Measurements from ENCODE around the gene NKIRAS1. TPM values are rescaled to one million over a fixed set of nuclear protein-coding genes. Genes with fewer than 3 reads are reported as not detected.

The NKIRAS1 gene
- total and polyA plus RNA-seq, 2 donors (not counting 1 experiment from before 2014, with no cell fraction given), result 1.6 to 4.7 TPM

- peak within 1 kb of the TSS; percentile 83 for H3K27ac ChIP-seq (ENCODE audit: low read length in 2 of 2)
- Mint-ChIP-seq H3K27me3 (no peaks in the 10 kb centered on the region), H3K27ac (peak within 1 kb of the TSS; percentile 92), H3K4me1 (peaks cover 39% of the 10 kb centered on the region), H3K4me3 (peak within 1 kb of the TSS; percentile 93), H3K9me3 (ENCODE audit: insufficient read depth) (no peaks in the 10 kb centered on the region)
- intact Hi-C loops (cut with micrococcal nuclease), result loop anchor here (1.0 to 5.0 kb wide), 5 partner anchors 28 to 1722 kb away; partner anchors contain the start of genes RPL15 and UBE2E1
- peak; percentile 50 for ATAC-seq (ENCODE audit: low read depth)
- H3K9ac ChIP-seq (ENCODE audit: low read length), result peak within 1 kb of the TSS; percentile 73
- peaks cover 35% of the 10 kb centered on the region for H4K20me1 ChIP-seq (ENCODE audit: control insufficient read depth, insufficient read depth, low read length, poor library complexity, severe bottlenecking)
- peak; percentile 90 for DNase-seq
- H3K79me2 ChIP-seq (ENCODE audit: control insufficient read depth, insufficient read depth, low read length), result peaks cover 37% of the 10 kb centered on the region
- H3K4me1 ChIP-seq (ENCODE audit: control insufficient read depth in 2 of 2, insufficient read depth in 2 of 2, low read length in 2 of 2), result peaks cover 22 to 25% of the 10 kb centered on the region in 2 donors
- H3K4me3 ChIP-seq (ENCODE audit: control extremely low read depth in 1 of 5, extremely low read depth in 1 of 5, insufficient read depth in 1 of 5, low read depth in 2 of 5, low read length in 4 of 5), result peak within 1 kb of the TSS; percentile 68 to 88 (median 84)
- TF ChIP-seq EZH2 (IDR thresholded peaks at IDR 0.05; ENCODE audit: borderline replicate concordance, insufficient read depth, low read depth, low read length, poor library complexity, severe bottlenecking) (no peak), CTCF (IDR thresholded peaks at IDR 0.05) (no peak)
- H3K27me3 ChIP-seq (replicated peaks in 1 of 4; ENCODE audit: control extremely low read depth in 1 of 4, control insufficient read depth in 3 of 4, insufficient read depth in 4 of 4, low read length in 3 of 4), result no peaks in the 10 kb centered on the region
- peak within 1 kb of the TSS; percentile 96 for H2AFZ ChIP-seq (ENCODE audit: insufficient read depth, low read depth, low read length, poor library complexity, severe bottlenecking)
- H3K36me3 ChIP-seq (replicated peaks in 1 of 2; ENCODE audit: control extremely low read depth in 1 of 2, control insufficient read depth in 1 of 2, extremely low read depth in 1 of 2, insufficient read depth in 2 of 2, low read length in 1 of 2), result no peaks in the 10 kb centered on the region
- H3K9me3 ChIP-seq (ENCODE audit: control extremely low read depth in 1 of 3, control insufficient read depth in 2 of 3, insufficient read depth in 1 of 3, low read length in 2 of 3), result no peaks in the 10 kb centered on the region
- CTCF ChIA-PET, result interaction anchor here (1.0 to 1.1 kb wide), 2 partner anchors 27 to 28 kb away, joined by 3 read pairs; partner anchors contain the start of genes NKIRAS1 and RPL15
- H3K4me2 ChIP-seq (replicated peaks; ENCODE audit: low read depth, low read length, poor library complexity, severe bottlenecking), result peak within 1 kb of the TSS; percentile 97
- POLR2A ChIA-PET, result interaction anchor here (0.7 to 3.3 kb wide), 2 partner anchors 28 to 1846 kb away, joined by 4 to 35 read pairs; partner anchors contain the start of genes NKIRAS1 and RPL15
- WGBS (ENCODE audit: insufficient coverage), result under 1% methylated on average over 87 of the region's 88 CpGs
Measured at GRCh38 chr3:23944861-23945662, 28.3 kb upstream of the NKIRAS1 start, which contains the start of gene NR1D2. TSS of gene NR1D2 (plus strand) at chr3:23945286. CDS start at chr3:23945579, 293 bp downstream.

All from B cell (primary cell).